Measurements from ENCODE around the gene PITPNC1. TPM values are rescaled to one million over a fixed set of nuclear protein-coding genes. Genes with fewer than 3 reads are reported as not detected.

Gene PITPNC1
- total RNA-seq, 1 experiment from 2014 or later = 35.5 TPM

DNA sequence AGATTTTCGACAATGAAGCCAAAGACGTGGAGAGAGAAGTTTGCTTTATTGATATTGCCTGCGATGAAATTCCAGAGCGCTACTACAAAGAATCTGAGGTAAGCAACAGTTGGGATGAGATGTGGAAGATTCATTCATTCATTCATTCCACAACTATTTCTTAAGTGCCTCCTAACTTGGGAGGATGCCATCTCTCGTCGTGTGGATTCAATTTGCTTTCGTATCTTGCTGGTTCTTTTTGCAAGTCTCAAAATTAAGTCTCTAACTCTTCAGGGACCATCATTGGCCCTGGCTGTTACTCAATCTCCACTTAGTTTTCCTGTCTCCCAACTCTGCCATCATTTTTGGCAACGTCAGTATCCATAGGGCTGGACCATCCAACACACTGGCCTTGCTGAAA, 255.1 kb downstream of the PITPNC1 start:
- H3K36me3 ChIP-seq (ENCODE audit: insufficient read depth, low read length, poor library complexity, severe bottlenecking) = no peaks in the 10 kb centered on the region
- POLR2A ChIA-PET (ENCODE audit: low non-redundant PET) = no interaction called here
- H3K27me3 ChIP-seq (replicated peaks; ENCODE audit: insufficient read depth, low read depth, low read length, poor library complexity) = no peaks in the 10 kb centered on the region
- DNase-seq (ENCODE audit: low spot score) = no peak
- no TSS peak for BruUV-seq (replicated peaks)
- TF ChIP-seq EZH2 (IDR thresholded peaks at IDR 0.05; ENCODE audit: borderline replicate concordance, low read depth, low read length, poor library complexity, severe bottlenecking) = no peak
- H3K4me1 ChIP-seq (ENCODE audit: insufficient read depth, low read length, poor library complexity, severe bottlenecking) = peaks cover 7% of the 10 kb centered on the region
- CTCF ChIA-PET = no interaction called here
- H3K4me3 ChIP-seq (ENCODE audit: low read depth, low read length, poor library complexity, severe bottlenecking) = no peak overlapping the region
- intact Hi-C loops (cut with micrococcal nuclease; ENCODE audit: unreplicated experiment) = no loop called here
- H3K27ac ChIP-seq (ENCODE audit: low read depth, low read length, poor library complexity, severe bottlenecking) = no peak overlapping the region
- H3K9me3 ChIP-seq (ENCODE audit: low read depth, low read length, poor library complexity, severe bottlenecking) = no peaks in the 10 kb centered on the region

DNA sequence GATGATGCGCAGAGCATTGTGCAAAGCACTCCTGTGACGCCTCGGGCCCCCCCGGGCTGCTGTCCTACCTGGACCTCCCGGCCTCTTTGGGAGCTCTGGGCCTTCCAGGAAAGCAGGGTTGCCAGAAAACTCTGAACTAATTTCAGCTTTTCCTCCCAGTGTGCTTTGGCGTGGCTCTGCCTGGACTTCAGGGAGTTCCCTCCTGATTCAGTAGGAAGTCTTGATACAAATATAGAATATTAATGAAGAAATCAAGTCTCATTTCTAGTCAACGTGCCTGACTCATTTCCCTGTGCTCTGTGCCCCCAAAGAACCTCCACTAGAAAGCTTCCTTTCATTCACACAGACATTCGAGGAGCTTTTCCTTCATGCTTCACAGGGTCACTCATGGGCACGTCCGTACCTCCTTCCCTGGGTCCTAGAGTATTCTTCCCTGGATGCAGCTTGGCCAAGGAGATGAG, 256.7 kb downstream of the PITPNC1 start:
- TF ChIP-seq, protein P1, sequence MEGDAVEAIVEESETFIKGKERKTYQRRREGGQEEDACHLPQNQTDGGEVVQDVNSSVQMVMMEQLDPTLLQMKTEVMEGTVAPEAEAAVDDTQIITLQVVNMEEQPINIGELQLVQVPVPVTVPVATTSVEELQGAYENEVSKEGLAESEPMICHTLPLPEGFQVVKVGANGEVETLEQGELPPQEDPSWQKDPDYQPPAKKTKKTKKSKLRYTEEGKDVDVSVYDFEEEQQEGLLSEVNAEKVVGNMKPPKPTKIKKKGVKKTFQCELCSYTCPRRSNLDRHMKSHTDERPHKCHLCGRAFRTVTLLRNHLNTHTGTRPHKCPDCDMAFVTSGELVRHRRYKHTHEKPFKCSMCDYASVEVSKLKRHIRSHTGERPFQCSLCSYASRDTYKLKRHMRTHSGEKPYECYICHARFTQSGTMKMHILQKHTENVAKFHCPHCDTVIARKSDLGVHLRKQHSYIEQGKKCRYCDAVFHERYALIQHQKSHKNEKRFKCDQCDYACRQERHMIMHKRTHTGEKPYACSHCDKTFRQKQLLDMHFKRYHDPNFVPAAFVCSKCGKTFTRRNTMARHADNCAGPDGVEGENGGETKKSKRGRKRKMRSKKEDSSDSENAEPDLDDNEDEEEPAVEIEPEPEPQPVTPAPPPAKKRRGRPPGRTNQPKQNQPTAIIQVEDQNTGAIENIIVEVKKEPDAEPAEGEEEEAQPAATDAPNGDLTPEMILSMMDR (conservative IDR thresholded peaks at IDR 0.05; ENCODE audit: low read depth, low read length) = no peak
- TF ChIP-seq EZH2 (IDR thresholded peaks at IDR 0.05; ENCODE audit: borderline replicate concordance, low read depth, low read length, poor library complexity, severe bottlenecking) = no peak
- BruUV-seq (replicated peaks) = no TSS peak
- no peak overlapping the region for H3K27ac ChIP-seq (ENCODE audit: low read depth, low read length, poor library complexity, severe bottlenecking)
- H3K4me1 ChIP-seq (ENCODE audit: insufficient read depth, low read length, poor library complexity, severe bottlenecking) = peaks cover 7% of the 10 kb centered on the region
- no peak for DNase-seq (ENCODE audit: low spot score)
- no peaks in the 10 kb centered on the region for H3K9me3 ChIP-seq (ENCODE audit: low read depth, low read length, poor library complexity, severe bottlenecking)
- no peaks in the 10 kb centered on the region for H3K27me3 ChIP-seq (replicated peaks; ENCODE audit: insufficient read depth, low read depth, low read length, poor library complexity)
- no peaks in the 10 kb centered on the region for H3K36me3 ChIP-seq (ENCODE audit: insufficient read depth, low read length, poor library complexity, severe bottlenecking)
- H3K4me3 ChIP-seq (ENCODE audit: low read depth, low read length, poor library complexity, severe bottlenecking) = no peak overlapping the region
- intact Hi-C loops (cut with micrococcal nuclease; ENCODE audit: unreplicated experiment) = no loop called here
- ChIA-PET CTCF (no interaction called here), POLR2A (ENCODE audit: low non-redundant PET) (no interaction called here)

DNA sequence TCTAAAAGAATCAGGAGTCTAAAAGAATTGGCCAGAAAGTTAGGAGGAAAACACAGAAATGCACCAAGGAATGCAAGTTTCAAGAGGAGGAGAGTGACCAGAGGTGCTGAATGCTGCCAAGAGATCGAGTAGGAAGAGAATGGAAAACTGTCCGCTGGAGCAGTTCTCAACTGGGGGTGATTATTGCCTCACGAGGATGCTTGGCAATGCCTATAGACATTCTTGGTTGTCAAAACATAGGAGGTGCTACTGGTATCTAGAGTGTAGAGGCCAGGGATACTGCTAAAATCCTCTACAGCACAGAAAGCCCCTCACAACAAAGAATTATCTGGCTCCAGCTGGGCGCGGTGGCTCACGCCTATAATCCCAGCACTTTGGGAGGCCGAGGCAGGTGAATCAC, 258.6 kb downstream of the PITPNC1 start:
- intact Hi-C loops (cut with micrococcal nuclease; ENCODE audit: unreplicated experiment) = no loop called here
- no peak for DNase-seq (ENCODE audit: low spot score)

DNA sequence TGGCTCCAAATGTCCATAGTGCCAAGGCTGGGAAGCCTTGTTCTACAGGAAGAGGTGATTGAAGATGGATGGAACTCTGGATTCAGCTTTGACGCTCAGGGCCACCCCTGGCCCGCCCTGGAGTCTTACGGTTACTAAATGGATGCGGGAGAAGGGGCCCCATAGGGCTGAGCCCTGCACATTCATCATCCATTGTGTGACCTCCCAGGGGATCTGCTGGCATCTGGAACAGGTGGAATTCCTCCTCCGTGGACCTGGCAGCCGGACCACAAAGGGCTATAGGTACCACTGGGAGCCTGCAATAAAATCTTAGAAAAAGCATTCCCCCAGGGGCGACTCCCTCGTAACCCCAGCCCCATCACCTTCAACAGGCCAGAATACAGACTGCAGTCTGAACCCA, 259.2 kb downstream of the PITPNC1 start:
- H3K4me1 ChIP-seq (ENCODE audit: insufficient read depth, low read length, poor library complexity, severe bottlenecking) = no peaks in the 10 kb centered on the region
- intact Hi-C loops (cut with micrococcal nuclease; ENCODE audit: unreplicated experiment) = no loop called here
- CTCF ChIA-PET = no interaction called here
- no peak for DNase-seq (ENCODE audit: low spot score)
- no peaks in the 10 kb centered on the region for H3K27me3 ChIP-seq (replicated peaks; ENCODE audit: insufficient read depth, low read depth, low read length, poor library complexity)
- no peak overlapping the region for H3K27ac ChIP-seq (ENCODE audit: low read depth, low read length, poor library complexity, severe bottlenecking)
- no peaks in the 10 kb centered on the region for H3K36me3 ChIP-seq (ENCODE audit: insufficient read depth, low read length, poor library complexity, severe bottlenecking)
- H3K4me3 ChIP-seq (ENCODE audit: low read depth, low read length, poor library complexity, severe bottlenecking) = no peak overlapping the region
- no peaks in the 10 kb centered on the region for H3K9me3 ChIP-seq (ENCODE audit: low read depth, low read length, poor library complexity, severe bottlenecking)
- POLR2A ChIA-PET (ENCODE audit: low non-redundant PET) = no interaction called here
- no TSS peak for BruUV-seq (replicated peaks)
- TF ChIP-seq, protein P1 (conservative IDR thresholded peaks at IDR 0.05; ENCODE audit: low read depth, low read length) = no peak
- no peak for TF ChIP-seq EZH2 (IDR thresholded peaks at IDR 0.05; ENCODE audit: borderline replicate concordance, low read depth, low read length, poor library complexity, severe bottlenecking)

More for the DNA sequence above, 258.6 kb downstream of the PITPNC1 start:
- no peak for TF ChIP-seq EZH2 (IDR thresholded peaks at IDR 0.05; ENCODE audit: borderline replicate concordance, low read depth, low read length, poor library complexity, severe bottlenecking)
- TF ChIP-seq, protein P1 (conservative IDR thresholded peaks at IDR 0.05; ENCODE audit: low read depth, low read length) = no peak
- Histone ChIP-seq H3K27ac (ENCODE audit: low read depth, low read length, poor library complexity, severe bottlenecking) (no peak overlapping the region), H3K4me1 (ENCODE audit: insufficient read depth, low read length, poor library complexity, severe bottlenecking) (no peaks in the 10 kb centered on the region), H3K4me3 (ENCODE audit: low read depth, low read length, poor library complexity, severe bottlenecking) (no peak overlapping the region), H3K27me3 (replicated peaks; ENCODE audit: insufficient read depth, low read depth, low read length, poor library complexity) (no peaks in the 10 kb centered on the region), H3K36me3 (ENCODE audit: insufficient read depth, low read length, poor library complexity, severe bottlenecking) (no peaks in the 10 kb centered on the region), H3K9me3 (ENCODE audit: low read depth, low read length, poor library complexity, severe bottlenecking) (no peaks in the 10 kb centered on the region)
- ChIA-PET POLR2A (ENCODE audit: low non-redundant PET) (no interaction called here), CTCF (no interaction called here)
- no TSS peak for BruUV-seq (replicated peaks)

Measured in A673 (cell line).